Heart left ventricle (tissue), 16 donors: ENCODE measurements around the gene FGF8. TPM values are rescaled to one million over a fixed set of nuclear protein-coding genes. Genes with fewer than 3 reads are reported as not detected.

Experiments
- ATAC-seq, 4 donors: fragments of 200-7000 bp; cut with Tn5 transposase; one replicate each; pipeline ENCODE4 v1.9.1; 2020 to 2022; ENCODE audit warnings: moderate library complexity in 4 of 4, mild to moderate bottlenecking in 3 of 4, moderate number of reproducible peaks in 1 of 4
- DNase-seq, 5 donors: peaks; one replicate each; pipeline ENCODE4 v3.0.0-alpha.2; 2020
- H3K27ac ChIP-seq, 12 donors: fragments of 200-600 bp; sonication (generic) in 4 of 12; one replicate each; pipeline versions ENCODE4 v1.5.0 to v1.8.0; 2016 to 2022; ENCODE audit warnings: mild to moderate bottlenecking in 2 of 12
- H3K27me3 ChIP-seq, 9 donors: fragments of 200-600 bp; sonication (generic) in 2 of 9; one replicate each; pipeline versions ENCODE4 v1.5.1 to v1.8.0; 2016 to 2022; ENCODE audit warnings: mild to moderate bottlenecking in 3 of 9
- H3K36me3 ChIP-seq, 9 donors: fragments of 200-600 bp; sonication (generic) in 2 of 9; one replicate each; pipeline versions ENCODE4 v1.5.0 to v1.8.0; 2018 to 2022; ENCODE audit warnings: mild to moderate bottlenecking in 2 of 9
- H3K4me1 ChIP-seq, 12 donors: fragments of 200-600 bp; sonication (generic) in 4 of 12; one replicate each; pipeline versions ENCODE4 v1.5.0 to v1.8.0; 2016 to 2022; ENCODE audit warnings: mild to moderate bottlenecking in 3 of 12
- H3K4me3 ChIP-seq, 12 donors: fragments of 200-600 bp; sonication (generic) in 4 of 12; one replicate each; pipeline versions ENCODE4 v1.5.0 to v1.8.0; 2017 to 2022; ENCODE audit warnings: mild to moderate bottlenecking in 9 of 12, moderate library complexity in 4 of 12
- H3K9me3 ChIP-seq, 12 donors: fragments of 200-600 bp; sonication (generic) in 4 of 12; one replicate each; pipeline versions ENCODE4 v1.5.0 to v1.8.0; 2016 to 2022; ENCODE audit warnings: mild to moderate bottlenecking in 1 of 12
- CTCF ChIP-seq, 12 donors: fragments of 200-600 bp; sonication (generic) in 4 of 12; IDR thresholded peaks; one replicate each; pipeline versions ENCODE4 v1.5.0 to v1.8.0; 2018 to 2022; ENCODE audit warnings: antibody characterized with exemption in 12 of 12, mild to moderate bottlenecking in 5 of 12
- POLR2A ChIP-seq, 2 donors: fragments of 450-650 bp; IDR thresholded peaks; one replicate each; pipeline ENCODE4 v1.6.1; 2017; ENCODE audit warnings: antibody characterized with exemption in 2 of 2, mild to moderate bottlenecking in 2 of 2, moderate library complexity in 2 of 2
- WGBS, 4 donors: extraction: QIAGEN DNeasy Blood & Tissue Kit in 2 of 4; methylation state at CpG; one replicate each; pipeline versions ENCODE4 v1.1.5 to v1.1.7; 2013 to 2018; 5-methylcytosine and 5-hydroxymethylcytosine counted together
- intact Hi-C, 10 donors: fragments of 100-400 bp; cut with DNase I; formaldehyde crosslinking; loops; one replicate each; pipeline versions ENCODE4 v1.11.1 to v1.14.2; 2022
- polyA plus RNA-seq, 2 donors: library from polyadenylated mRNA; stranded (reverse); fragments of 200-250 nt; gene quantifications; one replicate each; pipeline ENCODE4 v1.2.3, GENCODE V29; 2013
- total RNA-seq, 9 donors: library from RNA; depleted of rRNA in 2 of 9; stranded (reverse); fragments of >200 nt in 2 of 9; fragmentation: NEBNext Ultra II Directional in 3 of 9; extraction: Animal tissue kit (Norgen Biotek cat#: 25700) in 3 of 9; gene quantifications; one replicate each; pipeline versions ENCODE4 v1.1.0 to v1.2.4, GENCODE V29; 2016 to 2023
- donor health status: ischemic (EF 13 %, LVEDD 7.1; RV severe dilation, severe dysfunction).
- donor health status: healthy with polysubstance abuse.
- donor health status: DM: no; HTN: yes; CAD: no.
- donor health status: DM: no; HTN: no; CAD: no.
- donor health status: ischemic (EF 25% LVEDD 6.9; RV normal size, moderate dysfunction).
- donor health status: ischemic (EF 25% LVEDD 5.7; RV mildly dilated, moderate dysfunction).
- donor health status: healthy.
- donor health status: DM: yes; HTN: yes; CAD: no.
- donor health status: ischemic (EF 35%, LVEDD 5.7; RV mildly dilated, moderate dysfunction).
- donor health status: nonischemic (EF 11% LVEDD 7.7; RV severe dilation, severe dysfunction).
- donor health status: DM: yes; HTN: yes; CAD: no.
- donor health status: PGD.
- donor health status: ischemic (EF 29% LVEDD 5.4; RV normal size, mild dysfunction).
- donor health status: nonischemic (EF 23%, LVEDD 6.1; RV moderate dilation, normal function).

FGF8 gene
- total and polyA plus RNA-seq, 11 donors: not detected

GRCh38 chr10:101780818-101781654 lies 5.1 kb upstream of the FGF8 start:
- TF ChIP-seq CTCF (IDR thresholded peaks at IDR 0.05) (peak; percentile 72 to 91 (median 81)), POLR2A (IDR thresholded peaks at IDR 0.05) (no peak)
- Histone ChIP-seq H3K4me3 (no peak overlapping the region), H3K27me3 (peaks cover 0 to 37% (median 18%) of the 10 kb centered on the region in 9 donors), H3K36me3 (peaks cover 0 to 24% (median 22%) of the 10 kb centered on the region in 9 donors), H3K27ac (no peak overlapping the region), H3K4me1 (peaks cover 0 to 58% (median 42%) of the 10 kb centered on the region in 12 donors), H3K9me3 (no peaks in the 10 kb centered on the region)
- intact Hi-C loops: loop anchor here in 9 of 10 donors (1.0 to 5.0 kb wide), 6 partner anchors 36 to 569 kb away; partner anchors contain the start of gene OGA (in 1 of the 9)
- DNase-seq (peak in 4 of 5 donors; percentile 53 to 79 (median 63)), ATAC-seq (peak in 3 of 4 donors; percentile 45 to 61 (median 50))
- 58 to 67% (median 62%) methylated on average over 7 to 14 of the region's 14 CpGs for whole genome bisulfite sequencing, 4 donors

GRCh38 chr10:101780187-101780817 lies 4.4 kb upstream of the FGF8 start:
- Histone ChIP-seq H3K9me3 (no peaks in the 10 kb centered on the region), H3K4me3 (peak overlapping the region in 10 of 12 donors; percentile 10 to 58 (median 45)), H3K27ac (no peak overlapping the region), H3K27me3 (peaks cover under 1 to 44% (median 21%) of the 10 kb centered on the region in 9 donors), H3K36me3 (peaks cover 0 to 16% (median 14%) of the 10 kb centered on the region in 9 donors), H3K4me1 (peaks cover 0 to 61% (median 43%) of the 10 kb centered on the region in 12 donors)
- no peak for DNase-seq
- 16 to 30% (median 18%) methylated on average over 11 to 17 of the region's 17 CpGs for WGBS, 4 donors
- intact Hi-C loops: loop anchor here in 9 of 10 donors (1.0 to 5.0 kb wide), 6 partner anchors 37 to 568 kb away; partner anchors contain the start of gene OGA (in 1 of the 9)
- peak in 3 of 12 donors; percentile 3 to 23 (median 15) for TF ChIP-seq CTCF (IDR thresholded peaks at IDR 0.05)
- TF ChIP-seq POLR2A (IDR thresholded peaks at IDR 0.05): no peak
- ATAC-seq: no peak

GRCh38 chr10:101779544-101780186 lies 3.8 kb upstream of the FGF8 start:
- Histone ChIP-seq H3K27ac (no peak overlapping the region), H3K4me1 (peaks cover 0 to 68% (median 46%) of the 10 kb centered on the region in 12 donors), H3K9me3 (no peaks in the 10 kb centered on the region), H3K36me3 (peaks cover 0 to 10% (median 8%) of the 10 kb centered on the region in 9 donors), H3K4me3 (peak overlapping the region; percentile 9 to 58 (median 44)), H3K27me3 (peaks cover 6 to 51% (median 28%) of the 10 kb centered on the region in 9 donors)
- WGBS, 4 donors: 2 to 3% (median 2%) methylated on average over 21 to 51 of the region's 51 CpGs
- intact Hi-C loops: loop anchor here (1.0 to 10.0 kb wide), 7 partner anchors 38 to 567 kb away; partner anchors contain the start of gene OGA (in 1 of the 10)
- DNase-seq (peak; percentile 81 to 90 (median 85)), ATAC-seq (peak; percentile 43 to 81 (median 66))
- TF ChIP-seq CTCF (IDR thresholded peaks at IDR 0.05) (peak; percentile 83 to 95 (median 88)), POLR2A (IDR thresholded peaks at IDR 0.05) (no peak)
